ENCODE data around the gene C1GALT1C1L. TPM values are rescaled to one million over a fixed set of nuclear protein-coding genes. Genes with fewer than 3 reads are reported as not detected.

Gene C1GALT1C1L
- total and polyA plus RNA-seq, 8 donors = 0.63 to 1.3 TPM; not detected in 6

- intact Hi-C loops (cut with DNase I; ENCODE audit: low total_unique reads) = no loop called here
- H3K4me3 ChIP-seq = no peak overlapping the region
- 72 to 91% (median 78%) methylated on average over 3 of the region's 3 CpGs for WGBS, 5 donors
- peaks cover 0 to 9% (median 3%) of the 10 kb centered on the region in 4 donors for H3K4me1 ChIP-seq
- H3K36me3 ChIP-seq = no peaks in the 10 kb centered on the region
- TF ChIP-seq, protein P1, sequence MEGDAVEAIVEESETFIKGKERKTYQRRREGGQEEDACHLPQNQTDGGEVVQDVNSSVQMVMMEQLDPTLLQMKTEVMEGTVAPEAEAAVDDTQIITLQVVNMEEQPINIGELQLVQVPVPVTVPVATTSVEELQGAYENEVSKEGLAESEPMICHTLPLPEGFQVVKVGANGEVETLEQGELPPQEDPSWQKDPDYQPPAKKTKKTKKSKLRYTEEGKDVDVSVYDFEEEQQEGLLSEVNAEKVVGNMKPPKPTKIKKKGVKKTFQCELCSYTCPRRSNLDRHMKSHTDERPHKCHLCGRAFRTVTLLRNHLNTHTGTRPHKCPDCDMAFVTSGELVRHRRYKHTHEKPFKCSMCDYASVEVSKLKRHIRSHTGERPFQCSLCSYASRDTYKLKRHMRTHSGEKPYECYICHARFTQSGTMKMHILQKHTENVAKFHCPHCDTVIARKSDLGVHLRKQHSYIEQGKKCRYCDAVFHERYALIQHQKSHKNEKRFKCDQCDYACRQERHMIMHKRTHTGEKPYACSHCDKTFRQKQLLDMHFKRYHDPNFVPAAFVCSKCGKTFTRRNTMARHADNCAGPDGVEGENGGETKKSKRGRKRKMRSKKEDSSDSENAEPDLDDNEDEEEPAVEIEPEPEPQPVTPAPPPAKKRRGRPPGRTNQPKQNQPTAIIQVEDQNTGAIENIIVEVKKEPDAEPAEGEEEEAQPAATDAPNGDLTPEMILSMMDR (IDR thresholded peaks at IDR 0.05) = no peak
- TF ChIP-seq POLR2A (IDR thresholded peaks at IDR 0.05) (no peak), POLR2AphosphoS5 (IDR thresholded peaks at IDR 0.05) (no peak)
- H3K9me3 ChIP-seq = no peaks in the 10 kb centered on the region
- H3K27me3 ChIP-seq = no peaks in the 10 kb centered on the region
- H3K27ac ChIP-seq = peak overlapping the region in 2 of 5 donors; percentile 23 to 39
- DNase-seq = peak in 1 of 2 donors; percentile 44
Measured at GRCh38 chr2:43648994-43649701, 27.1 kb downstream of the C1GALT1C1L start.

GRCh38 chr2:43643680-43644079 is 32.5 kb downstream of the C1GALT1C1L start:
- no peaks in the 10 kb centered on the region for H3K27me3 ChIP-seq
- H3K36me3 ChIP-seq = no peaks in the 10 kb centered on the region
- H3K27ac ChIP-seq = no peak overlapping the region
- intact Hi-C loops (cut with DNase I; ENCODE audit: low total_unique reads) = no loop called here
- H3K4me3 ChIP-seq = no peak overlapping the region
- H3K9me3 ChIP-seq = no peaks in the 10 kb centered on the region
- DNase-seq = no peak
- no peaks in the 10 kb centered on the region for H3K4me1 ChIP-seq
- TF ChIP-seq POLR2AphosphoS5 (IDR thresholded peaks at IDR 0.05) (no peak), POLR2A (IDR thresholded peaks at IDR 0.05) (no peak), EP300 (IDR thresholded peaks at IDR 0.05) (no peak)
- TF ChIP-seq, protein P1 (IDR thresholded peaks at IDR 0.05) = no peak
- WGBS, 5 donors = 92 to 100% (median 96%) methylated on average over 1 of the region's 1 CpG

GRCh38 chr2:43642363-43642762 is 33.9 kb downstream of the C1GALT1C1L start:
- DNase-seq = no peak
- no peaks in the 10 kb centered on the region for H3K36me3 ChIP-seq
- WGBS, 5 donors = 37 to 58% (median 45%) methylated on average over 2 of the region's 2 CpGs
- no peaks in the 10 kb centered on the region for H3K9me3 ChIP-seq
- intact Hi-C loops (cut with DNase I; ENCODE audit: low total_unique reads) = no loop called here
- peaks cover 0 to 3% (median 3%) of the 10 kb centered on the region in 3 donors for H3K27me3 ChIP-seq
- TF ChIP-seq EP300 (IDR thresholded peaks at IDR 0.05) (no peak), POLR2AphosphoS5 (IDR thresholded peaks at IDR 0.05) (no peak), POLR2A (IDR thresholded peaks at IDR 0.05) (no peak)
- TF ChIP-seq, protein P1 (IDR thresholded peaks at IDR 0.05) = no peak
- no peak overlapping the region for H3K27ac ChIP-seq
- peaks cover 0 to 6% (median 3%) of the 10 kb centered on the region in 4 donors for H3K4me1 ChIP-seq
- H3K4me3 ChIP-seq = no peak overlapping the region

DNA sequence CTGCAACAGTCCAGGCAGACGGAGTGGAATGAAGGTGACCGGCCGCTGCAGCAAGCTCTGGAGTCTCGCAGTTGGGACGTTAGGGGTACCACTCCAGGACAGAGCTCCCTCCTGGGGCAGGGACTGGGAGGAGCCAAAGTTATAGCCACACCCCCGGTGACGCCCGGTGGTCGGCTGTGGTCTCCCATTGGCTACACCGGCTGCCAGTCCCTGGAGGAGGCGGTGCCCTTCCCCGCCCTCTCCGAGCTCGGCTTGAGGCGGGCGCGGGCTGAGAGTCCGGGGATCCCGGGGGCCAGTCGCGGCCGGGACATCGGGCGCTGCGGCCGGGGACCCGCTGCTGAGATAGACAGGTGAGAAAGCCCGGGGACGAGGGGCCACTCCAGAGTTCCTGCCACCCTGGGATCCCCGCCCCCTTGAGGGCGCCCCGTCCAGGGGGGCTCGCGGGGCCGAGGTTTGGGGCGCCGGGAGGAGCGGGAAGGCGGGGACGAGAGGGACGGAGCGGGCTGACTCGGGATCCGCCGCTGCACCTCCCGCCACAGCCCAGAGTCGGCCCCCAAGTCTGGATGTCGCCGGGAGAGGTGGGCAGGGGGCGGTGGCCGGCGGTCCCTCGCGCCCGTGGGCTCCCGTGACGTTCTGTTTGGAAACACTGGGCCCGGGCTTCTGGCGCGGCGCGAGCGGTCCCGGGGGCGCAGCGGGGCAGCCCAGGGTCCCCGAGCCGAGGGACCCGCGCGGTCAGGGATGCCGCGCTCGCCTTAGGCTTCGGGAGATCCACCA is 39.0 kb downstream of the C1GALT1C1L start, which contains the start of gene PLEKHH2:
Gene PLEKHH2, plus strand, starts transcription at position 231 of the 774 bp plus-strand sequence. CDS start 7,414 bp downstream, outside the sequence.
- intact Hi-C loops (cut with DNase I; ENCODE audit: low total_unique reads) = no loop called here
- no peaks in the 10 kb centered on the region for H3K36me3 ChIP-seq
- H3K4me3 ChIP-seq = peak within 1 kb of the TSS; percentile 72 to 93 (median 88)
- WGBS, 5 donors = 0 to 1% (median 1%) methylated on average over 16 to 75 of the region's 75 CpGs
- peak within 1 kb of the TSS; percentile 47 to 89 (median 84) for H3K27ac ChIP-seq
- peak in 2 of 3 donors; percentile 45 to 60 for TF ChIP-seq POLR2AphosphoS5 (IDR thresholded peaks at IDR 0.05)
- TF ChIP-seq, protein P1 (IDR thresholded peaks at IDR 0.05) = no peak
- H3K4me1 ChIP-seq = peaks cover 5 to 25% (median 23%) of the 10 kb centered on the region in 4 donors
- DNase-seq = peak; percentile 91 to 96
- H3K27me3 ChIP-seq = peaks cover 0 to 23% (median 7%) of the 10 kb centered on the region in 3 donors
- no peaks in the 10 kb centered on the region for H3K9me3 ChIP-seq

Measured in stomach (tissue), 9 donors.